Cardiac fibroblast (primary cell): ENCODE measurements around the gene SLC17A9.

Experiments used
- DNase-seq, 2 donors: peaks; one replicate each; pipeline versions ENCODE4 v3.0.0 to v3.0.0-alpha.2; 2010; ENCODE audit warnings: low read depth in 2 of 2
- H3K4me3 ChIP-seq, 2 donors: replicated peaks in 1 of 2; 1 replicate in 1 of 2; 2 replicates in 1 of 2; pipeline ENCODE4 v1.5.1; 2011; ENCODE audit warnings: low read depth in 2 of 2, low read length in 2 of 2, mild to moderate bottlenecking in 2 of 2, moderate library complexity in 1 of 2
- TF ChIP-seq, protein P1 (sequence below): IDR thresholded peaks from one replicate; pipeline ENCODE4 v1.5.1; 2011; ENCODE audit warnings: low read depth, mild to moderate bottlenecking, low read length, inconsistent platforms

Gene SLC17A9

GRCh38 chr20:62907384-62908317 is 44.9 kb upstream of the SLC17A9 start:
- TF ChIP-seq, protein P1, sequence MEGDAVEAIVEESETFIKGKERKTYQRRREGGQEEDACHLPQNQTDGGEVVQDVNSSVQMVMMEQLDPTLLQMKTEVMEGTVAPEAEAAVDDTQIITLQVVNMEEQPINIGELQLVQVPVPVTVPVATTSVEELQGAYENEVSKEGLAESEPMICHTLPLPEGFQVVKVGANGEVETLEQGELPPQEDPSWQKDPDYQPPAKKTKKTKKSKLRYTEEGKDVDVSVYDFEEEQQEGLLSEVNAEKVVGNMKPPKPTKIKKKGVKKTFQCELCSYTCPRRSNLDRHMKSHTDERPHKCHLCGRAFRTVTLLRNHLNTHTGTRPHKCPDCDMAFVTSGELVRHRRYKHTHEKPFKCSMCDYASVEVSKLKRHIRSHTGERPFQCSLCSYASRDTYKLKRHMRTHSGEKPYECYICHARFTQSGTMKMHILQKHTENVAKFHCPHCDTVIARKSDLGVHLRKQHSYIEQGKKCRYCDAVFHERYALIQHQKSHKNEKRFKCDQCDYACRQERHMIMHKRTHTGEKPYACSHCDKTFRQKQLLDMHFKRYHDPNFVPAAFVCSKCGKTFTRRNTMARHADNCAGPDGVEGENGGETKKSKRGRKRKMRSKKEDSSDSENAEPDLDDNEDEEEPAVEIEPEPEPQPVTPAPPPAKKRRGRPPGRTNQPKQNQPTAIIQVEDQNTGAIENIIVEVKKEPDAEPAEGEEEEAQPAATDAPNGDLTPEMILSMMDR: peak; percentile 61
- no peak overlapping the region for H3K4me3 ChIP-seq
- no peak for DNase-seq

DNA sequence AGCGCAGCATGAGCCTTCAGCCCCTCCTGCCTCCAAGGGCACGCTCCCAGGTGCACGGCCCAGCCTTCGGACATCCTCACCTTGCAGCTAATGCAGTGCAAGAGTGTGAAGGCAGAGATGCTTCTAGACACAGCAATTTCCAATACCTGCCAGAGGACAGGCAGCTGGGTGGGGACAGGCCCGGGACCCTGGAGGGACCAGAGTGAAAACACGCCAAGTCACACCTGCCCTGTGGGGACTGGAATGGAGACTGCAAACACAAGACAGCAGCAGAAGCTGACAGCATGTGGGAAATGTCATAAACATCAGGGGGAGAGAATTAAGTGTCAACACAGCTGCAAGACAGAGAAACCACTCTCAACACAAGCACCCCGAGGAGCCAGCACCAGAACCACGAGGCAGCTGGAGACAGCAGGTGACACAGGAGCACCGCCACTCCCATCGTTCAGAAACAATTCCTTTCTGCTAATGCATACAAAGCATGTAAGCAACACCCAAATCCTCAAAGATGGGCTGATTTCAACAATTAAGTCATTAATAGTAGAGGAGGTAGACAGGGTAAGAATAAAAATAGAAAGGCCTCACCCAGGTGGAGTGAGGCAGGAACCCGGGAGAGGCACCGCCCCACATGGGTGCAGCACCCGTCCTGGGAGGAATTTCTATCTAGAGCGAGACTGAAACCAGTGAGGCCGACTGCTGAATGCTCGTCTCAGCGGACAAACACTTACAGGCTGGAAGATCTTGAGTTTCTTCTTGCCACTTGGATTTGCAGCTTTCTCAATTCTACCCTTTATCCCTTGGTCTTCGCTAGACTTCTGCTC is 43.3 kb upstream of the SLC17A9 start:
- H3K4me3 ChIP-seq: no peak overlapping the region
- TF ChIP-seq, protein P1: no peak
- DNase-seq: no peak

DNA sequence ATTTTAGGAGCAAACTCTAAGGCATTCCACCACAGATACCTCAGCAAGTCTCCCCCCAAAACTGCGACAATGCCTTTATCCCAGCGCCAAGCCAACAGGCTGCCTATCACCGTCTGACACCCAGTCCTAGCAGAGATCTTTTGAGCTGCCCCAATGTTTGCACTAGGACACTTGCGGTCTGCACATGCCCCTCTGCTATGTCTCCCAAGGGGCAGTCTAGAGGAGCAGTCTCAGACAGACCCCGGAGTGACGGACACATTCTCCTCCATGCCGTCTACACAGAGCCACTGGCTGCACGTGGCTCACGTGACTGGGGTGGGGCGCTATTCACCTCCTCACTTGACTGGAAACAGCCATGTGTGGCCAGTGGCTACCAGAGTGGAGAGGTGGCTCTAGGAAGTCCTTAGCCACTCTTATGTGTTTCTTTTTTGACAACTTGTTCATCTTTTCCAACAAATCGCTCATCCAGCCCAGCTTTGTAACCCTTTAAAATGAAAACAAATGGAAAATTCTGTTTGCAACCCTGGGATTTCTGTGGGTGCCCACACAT is 42.2 kb upstream of the SLC17A9 start:
- TF ChIP-seq, protein P1: no peak
- H3K4me3 ChIP-seq: no peak overlapping the region
- DNase-seq: no peak

DNA sequence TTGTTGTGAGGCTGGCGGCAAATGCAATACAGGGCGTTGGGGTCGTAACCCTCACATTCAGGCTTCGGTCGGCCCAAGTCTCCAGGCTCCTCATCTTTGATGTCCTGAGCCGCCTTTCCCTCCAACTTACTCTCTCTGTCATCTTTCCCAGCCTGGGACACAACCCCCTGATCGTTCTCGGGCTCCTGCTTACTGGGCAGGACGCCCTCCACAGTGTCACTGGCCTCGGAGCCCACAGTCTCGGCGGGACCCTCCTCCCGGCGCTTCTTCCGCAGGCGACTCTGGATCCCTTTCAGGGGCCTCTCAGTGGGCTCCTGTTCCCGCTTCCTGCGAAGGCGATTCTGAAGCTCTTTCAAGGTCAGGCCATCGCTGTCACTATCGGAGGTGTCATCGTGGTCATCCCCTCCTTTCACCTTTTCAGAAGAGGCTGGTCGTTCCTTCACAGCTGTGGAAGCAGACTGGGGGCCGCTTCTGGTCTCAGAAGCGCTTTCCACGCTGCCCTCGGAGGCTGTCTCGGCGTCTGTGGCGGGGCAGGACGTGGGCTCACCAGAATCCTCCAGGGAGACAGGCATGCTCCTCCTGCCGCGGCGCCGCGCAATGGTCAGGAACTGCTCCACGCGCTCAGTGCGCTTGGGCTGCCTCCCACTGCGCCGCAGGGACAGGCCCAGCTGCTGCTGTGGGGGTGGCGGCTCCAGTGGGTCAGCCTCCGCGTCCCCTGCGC is 41.6 kb upstream of the SLC17A9 start:
- TF ChIP-seq, protein P1: no peak
- DNase-seq: no peak
- H3K4me3 ChIP-seq: no peak overlapping the region

DNA sequence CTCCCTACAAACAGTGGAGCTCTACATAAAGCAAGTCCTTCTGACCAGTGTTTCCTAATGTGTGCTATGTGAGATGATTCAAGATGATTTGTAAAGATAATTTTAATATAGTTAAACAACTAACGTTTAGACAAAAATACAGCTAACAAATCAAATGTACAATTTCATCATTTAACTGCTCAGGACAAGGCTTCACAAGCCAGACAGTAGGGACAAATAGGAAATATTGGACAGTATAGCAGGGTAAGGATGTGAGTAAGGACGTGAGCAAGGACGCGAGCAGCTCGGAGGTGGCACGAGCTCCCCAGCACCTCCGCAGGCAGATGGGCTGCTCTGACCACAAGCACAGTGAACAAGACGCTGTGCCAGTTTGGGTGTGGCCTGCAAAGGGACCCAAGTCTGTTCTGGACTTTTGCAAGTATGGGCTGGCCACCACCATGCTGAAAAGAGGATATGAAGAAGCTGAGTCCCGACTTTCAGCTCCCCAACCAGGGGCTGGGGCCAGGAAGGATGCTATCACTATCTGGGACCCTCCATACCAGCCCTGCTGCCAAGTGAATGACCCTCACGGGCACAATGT is 40.7 kb upstream of the SLC17A9 start:
- DNase-seq: no peak
- TF ChIP-seq, protein P1: no peak
- no peak overlapping the region for H3K4me3 ChIP-seq

DNA sequence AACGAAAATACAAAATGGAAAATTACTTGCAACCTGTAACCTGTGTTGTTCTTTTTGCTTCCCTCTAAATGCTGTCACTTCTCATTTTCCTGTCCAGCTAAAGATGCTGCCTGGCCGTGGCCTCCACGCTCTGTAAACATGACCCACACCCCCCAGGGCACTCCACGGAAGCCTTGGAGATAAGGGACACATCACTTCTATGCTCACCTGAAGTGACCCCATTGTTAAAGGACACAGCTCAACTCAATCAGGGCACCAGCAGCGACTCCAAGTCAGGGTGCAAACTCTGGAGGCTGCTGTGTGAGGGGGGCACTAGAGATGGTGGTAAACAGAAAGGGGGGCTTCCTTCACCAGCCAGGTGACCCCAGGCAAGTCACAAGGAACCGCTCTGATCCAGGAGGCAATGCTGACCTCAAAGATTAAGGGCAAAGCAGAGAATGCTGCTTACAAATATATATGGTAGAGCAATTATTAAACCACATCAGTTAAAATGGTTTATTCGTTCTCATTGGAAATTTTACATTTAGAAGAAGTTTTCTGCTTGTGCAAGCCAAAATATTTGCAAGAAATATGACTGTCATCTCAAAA is 39.4 kb upstream of the SLC17A9 start:
- no peak overlapping the region for H3K4me3 ChIP-seq
- TF ChIP-seq, protein P1: no peak

More for the DNA sequence above, 39.4 kb upstream of the SLC17A9 start:
- no peak for DNase-seq
